ENCODE measurements around the gene LTBP4. TPM values are rescaled to one million over a fixed set of nuclear protein-coding genes. Genes with fewer than 3 reads are reported as not detected.

LTBP4 gene
- total and polyA plus RNA-seq, 2 donors (not counting 1 experiment from before 2014, with no cell fraction given), result 81.2 to 105 TPM

DNA sequence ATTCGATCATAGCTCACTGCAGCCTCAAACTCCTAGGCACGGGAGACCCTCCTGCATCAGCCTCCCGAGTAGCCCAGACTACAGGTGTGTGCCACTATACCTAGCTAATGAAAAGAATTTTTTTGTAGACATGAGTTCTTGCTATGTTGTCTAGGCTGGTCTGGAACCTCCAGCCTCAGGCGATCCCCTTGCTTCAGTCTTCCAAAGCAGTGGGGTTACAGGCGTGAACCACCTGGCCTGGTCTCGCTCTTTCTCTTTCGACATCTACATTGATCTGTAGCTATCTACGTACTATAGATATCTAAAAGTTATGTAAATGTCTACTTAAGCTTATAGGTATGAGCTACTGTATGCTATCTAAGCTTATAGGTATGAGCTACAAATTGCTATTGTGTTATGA is 56.9 kb downstream of the LTBP4 start:
- 100% methylated on average over 1 of the region's 8 CpGs for WGBS (ENCODE audit: insufficient coverage)
- DNase-seq (no peak), ATAC-seq (ENCODE audit: low read depth) (no peak)
- Histone ChIP-seq H3K4me2 (replicated peaks; ENCODE audit: low read depth, low read length, poor library complexity, severe bottlenecking) (no peak overlapping the region), H3K4me3 (ENCODE audit: control extremely low read depth in 1 of 5, extremely low read depth in 1 of 5, insufficient read depth in 1 of 5, low read depth in 2 of 5, low read length in 4 of 5) (no peak overlapping the region), H3K9me3 (ENCODE audit: control extremely low read depth in 1 of 3, control insufficient read depth in 2 of 3, insufficient read depth in 1 of 3, low read length in 2 of 3) (no peaks in the 10 kb centered on the region), H3K9ac (ENCODE audit: low read length) (no peak overlapping the region), H3K36me3 (replicated peaks in 1 of 2; ENCODE audit: control extremely low read depth in 1 of 2, control insufficient read depth in 1 of 2, extremely low read depth in 1 of 2, insufficient read depth in 2 of 2, low read length in 1 of 2) (no peaks in the 10 kb centered on the region), H3K79me2 (ENCODE audit: control insufficient read depth, insufficient read depth, low read length) (no peaks in the 10 kb centered on the region), H3K27me3 (replicated peaks in 1 of 4; ENCODE audit: control extremely low read depth in 1 of 4, control insufficient read depth in 3 of 4, insufficient read depth in 4 of 4, low read length in 3 of 4) (peaks cover 0 to 3% (median 0%) of the 10 kb centered on the region in 4 experiments), H2AFZ (ENCODE audit: insufficient read depth, low read depth, low read length, poor library complexity, severe bottlenecking) (no peak overlapping the region), H3K4me1 (ENCODE audit: control insufficient read depth in 2 of 2, insufficient read depth in 2 of 2, low read length in 2 of 2) (peaks cover 5 to 6% of the 10 kb centered on the region in 2 donors), H4K20me1 (ENCODE audit: control insufficient read depth, insufficient read depth, low read length, poor library complexity, severe bottlenecking) (no peaks in the 10 kb centered on the region), H3K27ac (ENCODE audit: low read length in 2 of 2) (no peak overlapping the region)
- Mint-ChIP-seq H3K4me1 (peaks cover 10% of the 10 kb centered on the region), H3K4me3 (no peak overlapping the region), H3K27me3 (no peaks in the 10 kb centered on the region), H3K9me3 (ENCODE audit: insufficient read depth) (no peaks in the 10 kb centered on the region), H3K27ac (no peak overlapping the region)
- CTCF ChIA-PET, result interaction anchor here (0.8 to 1.9 kb wide), 3 partner anchors 161 to 353 kb away, joined by 4 to 15 read pairs (median 5); no protein-coding TSS in a partner anchor
- POLR2A ChIA-PET, result no interaction called here
- intact Hi-C loops (cut with micrococcal nuclease), result no loop called here
- TF ChIP-seq, protein P1, sequence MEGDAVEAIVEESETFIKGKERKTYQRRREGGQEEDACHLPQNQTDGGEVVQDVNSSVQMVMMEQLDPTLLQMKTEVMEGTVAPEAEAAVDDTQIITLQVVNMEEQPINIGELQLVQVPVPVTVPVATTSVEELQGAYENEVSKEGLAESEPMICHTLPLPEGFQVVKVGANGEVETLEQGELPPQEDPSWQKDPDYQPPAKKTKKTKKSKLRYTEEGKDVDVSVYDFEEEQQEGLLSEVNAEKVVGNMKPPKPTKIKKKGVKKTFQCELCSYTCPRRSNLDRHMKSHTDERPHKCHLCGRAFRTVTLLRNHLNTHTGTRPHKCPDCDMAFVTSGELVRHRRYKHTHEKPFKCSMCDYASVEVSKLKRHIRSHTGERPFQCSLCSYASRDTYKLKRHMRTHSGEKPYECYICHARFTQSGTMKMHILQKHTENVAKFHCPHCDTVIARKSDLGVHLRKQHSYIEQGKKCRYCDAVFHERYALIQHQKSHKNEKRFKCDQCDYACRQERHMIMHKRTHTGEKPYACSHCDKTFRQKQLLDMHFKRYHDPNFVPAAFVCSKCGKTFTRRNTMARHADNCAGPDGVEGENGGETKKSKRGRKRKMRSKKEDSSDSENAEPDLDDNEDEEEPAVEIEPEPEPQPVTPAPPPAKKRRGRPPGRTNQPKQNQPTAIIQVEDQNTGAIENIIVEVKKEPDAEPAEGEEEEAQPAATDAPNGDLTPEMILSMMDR (IDR thresholded peaks at IDR 0.05), result no peak
- TF ChIP-seq EZH2 (IDR thresholded peaks at IDR 0.05; ENCODE audit: borderline replicate concordance, insufficient read depth, low read depth, low read length, poor library complexity, severe bottlenecking), result no peak

DNA sequence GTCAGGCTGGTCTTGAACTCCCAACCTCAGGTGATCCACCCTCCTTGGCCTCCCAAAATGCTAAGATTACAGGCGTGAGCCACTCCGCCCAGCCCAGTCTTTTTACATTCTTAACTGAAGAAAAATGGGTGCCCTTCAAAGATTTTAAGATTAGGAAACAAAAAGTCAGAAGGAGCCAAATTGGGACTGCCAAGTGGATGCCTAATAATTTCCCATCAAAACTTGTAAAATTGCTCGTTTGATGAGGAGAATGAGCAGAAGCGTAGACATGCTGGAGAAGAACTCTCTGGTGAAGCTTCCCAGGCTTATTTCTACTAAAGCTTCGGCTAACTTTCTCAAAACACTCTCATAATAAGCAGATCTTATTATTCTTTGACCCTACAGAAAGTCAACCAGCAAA is 57.9 kb downstream of the LTBP4 start:
- WGBS (ENCODE audit: insufficient coverage), result 96% methylated on average over 5 of the region's 5 CpGs
- H4K20me1 ChIP-seq (ENCODE audit: control insufficient read depth, insufficient read depth, low read length, poor library complexity, severe bottlenecking), result no peaks in the 10 kb centered on the region
- no peaks in the 10 kb centered on the region for H3K9me3 Mint-ChIP-seq (ENCODE audit: insufficient read depth)
- H3K4me1 ChIP-seq (ENCODE audit: control insufficient read depth in 2 of 2, insufficient read depth in 2 of 2, low read length in 2 of 2), result peaks cover 11 to 15% of the 10 kb centered on the region in 2 donors
- ChIA-PET POLR2A (no interaction called here), CTCF (interaction anchor here (0.8 kb wide), 1 partner anchor 161 kb away, joined by 5 read pairs; no protein-coding TSS in a partner anchor)
- H3K27ac ChIP-seq (ENCODE audit: low read length in 2 of 2), result no peak overlapping the region
- H3K4me3 ChIP-seq (ENCODE audit: control extremely low read depth in 1 of 5, extremely low read depth in 1 of 5, insufficient read depth in 1 of 5, low read depth in 2 of 5, low read length in 4 of 5), result no peak overlapping the region
- no peak for TF ChIP-seq EZH2 (IDR thresholded peaks at IDR 0.05; ENCODE audit: borderline replicate concordance, insufficient read depth, low read depth, low read length, poor library complexity, severe bottlenecking)
- TF ChIP-seq, protein P1 (IDR thresholded peaks at IDR 0.05), result no peak
- no peak overlapping the region for H2AFZ ChIP-seq (ENCODE audit: insufficient read depth, low read depth, low read length, poor library complexity, severe bottlenecking)
- H3K9ac ChIP-seq (ENCODE audit: low read length), result no peak overlapping the region
- no peaks in the 10 kb centered on the region for H3K27me3 Mint-ChIP-seq
- peaks cover 0 to 3% (median 0%) of the 10 kb centered on the region in 4 experiments for H3K27me3 ChIP-seq (replicated peaks in 1 of 4; ENCODE audit: control extremely low read depth in 1 of 4, control insufficient read depth in 3 of 4, insufficient read depth in 4 of 4, low read length in 3 of 4)
- peaks cover 19% of the 10 kb centered on the region for H3K4me1 Mint-ChIP-seq
- ATAC-seq (ENCODE audit: low read depth) (no peak), DNase-seq (no peak)
- no peak overlapping the region for H3K4me2 ChIP-seq (replicated peaks; ENCODE audit: low read depth, low read length, poor library complexity, severe bottlenecking)
- intact Hi-C loops (cut with micrococcal nuclease), result no loop called here
- no peaks in the 10 kb centered on the region for H3K9me3 ChIP-seq (ENCODE audit: control extremely low read depth in 1 of 3, control insufficient read depth in 2 of 3, insufficient read depth in 1 of 3, low read length in 2 of 3)
- H3K36me3 ChIP-seq (replicated peaks in 1 of 2; ENCODE audit: control extremely low read depth in 1 of 2, control insufficient read depth in 1 of 2, extremely low read depth in 1 of 2, insufficient read depth in 2 of 2, low read length in 1 of 2), result no peaks in the 10 kb centered on the region
- H3K27ac Mint-ChIP-seq, result no peak overlapping the region
- no peak overlapping the region for H3K4me3 Mint-ChIP-seq
- no peaks in the 10 kb centered on the region for H3K79me2 ChIP-seq (ENCODE audit: control insufficient read depth, insufficient read depth, low read length)
